Colonic mucosa (tissue), 4 donors: ENCODE measurements around the gene PRKAG2. TPM values are rescaled to one million over a fixed set of nuclear protein-coding genes. Genes with fewer than 3 reads are reported as not detected.
A peak's percentile ranks its signal among the peaks of the same experiment; 100 is the strongest.

Experiments
- DNase-seq: peaks from one replicate; pipeline ENCODE4 v3.0.0-alpha.2; 2020
- H3K27ac ChIP-seq: fragments of 200-600 bp; one replicate; pipeline ENCODE4 v1.8.0; 2021
- H3K27me3 ChIP-seq: fragments of 200-600 bp; one replicate; pipeline ENCODE4 v1.8.0; 2021
- H3K36me3 ChIP-seq: fragments of 200-600 bp; one replicate; pipeline ENCODE4 v1.8.0; 2021
- H3K4me1 ChIP-seq: fragments of 200-600 bp; one replicate; pipeline ENCODE4 v1.8.0; 2021; ENCODE audit warnings: mild to moderate bottlenecking
- H3K4me3 ChIP-seq: fragments of 200-600 bp; one replicate; pipeline ENCODE4 v1.8.0; 2021
- H3K9ac ChIP-seq, 2 donors: one replicate each; pipeline ENCODE4 v1.7.0; 2013; ENCODE audit warnings: control low read depth in 2 of 2, low read depth in 2 of 2, low read length in 2 of 2
- H3K9me3 ChIP-seq: fragments of 200-600 bp; one replicate; pipeline ENCODE4 v1.8.0; 2021
- CTCF ChIP-seq: fragments of 200-600 bp; IDR thresholded peaks from one replicate; pipeline ENCODE4 v1.8.0; 2022; ENCODE audit warnings: antibody characterized with exemption, mild to moderate bottlenecking
- intact Hi-C: fragments of 100-400 bp; cut with DNase I; formaldehyde crosslinking; loops from one replicate; pipeline ENCODE4 v1.14.1; 2022
- total RNA-seq, 2 donors: library from RNA; stranded (reverse); fragmentation: NEBNext Ultra II Directional in 1 of 2; extraction: Animal tissue kit (Norgen Biotek cat#: 25700) in 1 of 2; gene quantifications; one replicate each; pipeline ENCODE4 v1.2.1, GENCODE V29; 2021
- donor health status: healthy.
- donor health status: DM: no; HTN: no; CAD: no.
- donor health status: DM: no; HTN: no; CAD: no.

PRKAG2 gene
- total RNA-seq, 2 donors from 2014 or later: 36.3 to 42.0 TPM

GRCh38 chr7:151736403-151736909 lies 140.5 kb downstream of the PRKAG2 start:
- intact Hi-C loops: no loop called here
- Histone ChIP-seq H3K4me1 (no peaks in the 10 kb centered on the region), H3K9ac (no peak overlapping the region), H3K9me3 (no peaks in the 10 kb centered on the region), H3K4me3 (no peak overlapping the region), H3K36me3 (no peaks in the 10 kb centered on the region), H3K27me3 (no peaks in the 10 kb centered on the region), H3K27ac (no peak overlapping the region)
- DNase-seq: peak; percentile 34
- TF ChIP-seq CTCF: no peak

- H3K4me3 ChIP-seq: no peak overlapping the region
- intact Hi-C loops: no loop called here
- DNase-seq: no peak
- H3K9ac ChIP-seq: no peak overlapping the region
- no peaks in the 10 kb centered on the region for H3K36me3 ChIP-seq
- no peaks in the 10 kb centered on the region for H3K9me3 ChIP-seq
- no peak overlapping the region for H3K27ac ChIP-seq
- H3K27me3 ChIP-seq: no peaks in the 10 kb centered on the region
- no peaks in the 10 kb centered on the region for H3K4me1 ChIP-seq
- TF ChIP-seq CTCF: no peak
Measured at GRCh38 chr7:151735851-151736402, 141.0 kb downstream of the PRKAG2 start.

GRCh38 chr7:151735186-151735850 lies 141.6 kb downstream of the PRKAG2 start:
- intact Hi-C loops: no loop called here
- DNase-seq: no peak
- Histone ChIP-seq H3K27ac (no peak overlapping the region), H3K9me3 (no peaks in the 10 kb centered on the region), H3K27me3 (no peaks in the 10 kb centered on the region), H3K4me1 (no peaks in the 10 kb centered on the region), H3K36me3 (no peaks in the 10 kb centered on the region), H3K9ac (no peak overlapping the region), H3K4me3 (no peak overlapping the region)
- no peak for TF ChIP-seq CTCF

- intact Hi-C loops: no loop called here
- Histone ChIP-seq H3K36me3 (no peaks in the 10 kb centered on the region), H3K4me1 (no peaks in the 10 kb centered on the region)
Measured at GRCh38 chr7:151732834-151733592, 143.9 kb downstream of the PRKAG2 start.

More at GRCh38 chr7:151732834-151733592, 143.9 kb downstream of the PRKAG2 start:
- DNase-seq: no peak
- Histone ChIP-seq H3K27ac (no peak overlapping the region), H3K27me3 (no peaks in the 10 kb centered on the region), H3K4me3 (no peak overlapping the region), H3K9me3 (no peaks in the 10 kb centered on the region), H3K9ac (no peak overlapping the region)
- TF ChIP-seq CTCF: no peak
